IMR-90 (cell line): ENCODE results near the gene PRAC2. TPM values are rescaled to one million over a fixed set of nuclear protein-coding genes. Genes with fewer than 3 reads are reported as not detected.

Source experiments
- ATAC-seq: fragments of 200-7000 bp; cut with Tn5 transposase; 2 replicates; pipeline ENCODE4 v1.9.1; 2020; ENCODE audit warnings: low read depth, mild to moderate bottlenecking, moderate library complexity
- BruUV-seq: library from RNA; stranded (reverse); fragments of 400-500 nt; replicated peaks from 2 replicates; lab custom pipeline; 2021; lab: Mats Ljungman, UMichigan
- CTCF ChIA-PET: fragments of 300-600 bp; formaldehyde crosslinking; extraction: SDS; loops from one replicate; lab custom pipeline; 2021; ENCODE audit warnings: antibody characterized with exemption; lab: Yijun Ruan, JAX
- POLR2A ChIA-PET: fragments of 300-600 bp; sonication (Branson Sonifier 250); formaldehyde crosslinking; loops from one replicate; lab custom pipeline; 2022; ENCODE audit warnings: antibody characterized with exemption; ENCODE audit not compliant: unreplicated experiment; lab: Charles Lee
- DNase-seq: peaks from one replicate; pipeline ENCODE4 v3.0.0; 2013
- H2AFZ ChIP-seq: replicated peaks from 2 replicates; pipeline ENCODE3; 2013; ENCODE audit warnings: low read length, mild to moderate bottlenecking; ENCODE audit not compliant: poor library complexity
- H2AK5ac ChIP-seq: 2 replicates; pipeline ENCODE4 v1.6.1; 2013; ENCODE audit warnings: low read depth, low read length, inconsistent platforms
- H2AK9ac ChIP-seq: replicated peaks from 2 replicates; pipeline ENCODE3; 2013; ENCODE audit warnings: mild to moderate bottlenecking, low read depth, low read length, moderate library complexity; ENCODE audit not compliant: poor library complexity
- H2BK120ac ChIP-seq: 2 replicates; pipeline ENCODE4 v1.6.1; 2013; ENCODE audit warnings: low read depth, low read length, inconsistent platforms
- H2BK15ac ChIP-seq: 3 replicates; pipeline ENCODE4 v1.6.1; 2013; ENCODE audit warnings: low read depth, low read length, inconsistent platforms
- H2BK20ac ChIP-seq: 2 replicates; pipeline ENCODE4 v1.6.1; 2013; ENCODE audit warnings: low read depth, mild to moderate bottlenecking, inconsistent platforms, low read length, moderate library complexity
- H2BK5ac ChIP-seq: 2 replicates; pipeline ENCODE4 v1.6.1; 2013; ENCODE audit warnings: mild to moderate bottlenecking, low read depth, low read length, inconsistent platforms; ENCODE audit not compliant: poor library complexity, severe bottlenecking
- H3K14ac ChIP-seq: replicated peaks from 2 replicates; pipeline ENCODE4 v1.6.1; 2013; ENCODE audit warnings: low read depth, low read length, inconsistent platforms
- H3K18ac ChIP-seq: 2 replicates; pipeline ENCODE4 v1.6.1; 2013; ENCODE audit warnings: low read depth, low read length, control low read depth
- H3K23ac ChIP-seq: 2 replicates; pipeline ENCODE4 v1.6.1; 2013; ENCODE audit warnings: low read depth, low read length, inconsistent platforms
- H3K27ac ChIP-seq: 2 replicates; pipeline ENCODE4 v1.5.1; 2013; ENCODE audit warnings: mild to moderate bottlenecking, control low read depth, low read length; ENCODE audit not compliant: insufficient read depth
- H3K27me3 ChIP-seq: 2 replicates; pipeline ENCODE4 v1.6.1; 2013; ENCODE audit warnings: low read length; ENCODE audit not compliant: control insufficient read depth, insufficient read depth
- H3K36me3 ChIP-seq: 2 replicates; pipeline ENCODE4 v1.6.1; 2013; ENCODE audit warnings: low read length, mixed read lengths; ENCODE audit not compliant: control insufficient read depth, insufficient read depth
- H3K4ac ChIP-seq: 2 replicates; pipeline ENCODE4 v1.6.1; 2013; ENCODE audit warnings: low read depth, low read length, inconsistent platforms
- H3K4me1 ChIP-seq: 2 replicates; pipeline ENCODE4 v1.6.1; 2013; ENCODE audit warnings: low read length, mixed read lengths; ENCODE audit not compliant: control insufficient read depth, insufficient read depth
- H3K4me2 ChIP-seq: 2 replicates; pipeline ENCODE4 v1.6.1; 2013; ENCODE audit warnings: low read depth, mild to moderate bottlenecking, control low read depth, low read length, moderate library complexity
- H3K4me3 ChIP-seq: 2 replicates; pipeline ENCODE4 v1.5.1; 2013; ENCODE audit warnings: low read depth, mild to moderate bottlenecking, control low read depth, low read length, moderate library complexity; ENCODE audit not compliant: insufficient read depth
- H3K56ac ChIP-seq: 2 replicates; pipeline ENCODE4 v1.6.1; 2013; ENCODE audit warnings: low read length, inconsistent platforms; ENCODE audit not compliant: insufficient read depth; ENCODE audit errors: extremely low read depth
- H3K79me1 ChIP-seq, 2 experiments: 2 replicates each; pipeline ENCODE4 v1.6.1; 2013; ENCODE audit warnings: low read length in 2 of 2, inconsistent platforms in 1 of 2, low read depth in 1 of 2
- H3K9ac ChIP-seq: 2 replicates; pipeline ENCODE4 v1.6.1; 2013; ENCODE audit warnings: low read depth, low read length, control low read depth
- H3K9me1 ChIP-seq: 2 replicates; pipeline ENCODE4 v1.6.1; 2013; ENCODE audit warnings: low read length, inconsistent platforms; ENCODE audit not compliant: insufficient read depth
- H3K9me3 ChIP-seq: 2 replicates; pipeline ENCODE4 v1.6.1; 2013; ENCODE audit warnings: low read length; ENCODE audit not compliant: control insufficient read depth, insufficient read depth
- H4K20me1 ChIP-seq: 2 replicates; pipeline ENCODE4 v1.6.1; 2013; ENCODE audit warnings: low read length, inconsistent platforms; ENCODE audit not compliant: insufficient read depth
- H4K5ac ChIP-seq: 2 replicates; pipeline ENCODE4 v1.6.1; 2013; ENCODE audit warnings: mild to moderate bottlenecking, low read depth, low read length, control low read depth
- H4K8ac ChIP-seq, 2 experiments: 2 replicates each; pipeline ENCODE4 v1.6.1; 2013; ENCODE audit warnings: low read depth in 2 of 2, low read length in 2 of 2, control low read depth in 1 of 2, inconsistent platforms in 1 of 2
- H4K91ac ChIP-seq: 2 replicates; pipeline ENCODE4 v1.6.1; 2013; ENCODE audit warnings: low read depth, low read length, inconsistent platforms; ENCODE audit not compliant: insufficient read depth
- BHLHE40 ChIP-seq: fragments of 150-350 bp; IDR thresholded peaks from 2 replicates; pipeline ENCODE4 v1.6.1; 2016; ENCODE audit warnings: mild to moderate bottlenecking, low read depth, low read length
- CHD1 ChIP-seq: IDR thresholded peaks from 2 replicates; pipeline ENCODE4 v1.6.1; 2012; ENCODE audit warnings: low read depth, low read length, improper control_type of control experiment
- CTCF ChIP-seq: conservative IDR thresholded peaks from 2 replicates; pipeline ENCODE4 v1.5.1; 2012; ENCODE audit warnings: mild to moderate bottlenecking, low read depth, low read length, improper control_type of control experiment
- FOS ChIP-seq: fragments of 150-350 bp; IDR thresholded peaks from 2 replicates; pipeline ENCODE4 v1.6.1; 2016; ENCODE audit warnings: low read depth, low read length
- MAZ ChIP-seq: IDR thresholded peaks from 2 replicates; pipeline ENCODE4 v1.6.1; 2012; ENCODE audit warnings: low read depth, mild to moderate bottlenecking, low read length, improper control_type of control experiment, moderate library complexity, borderline replicate concordance
- MXI1 ChIP-seq: IDR thresholded peaks from 2 replicates; pipeline ENCODE4 v1.6.1; 2012; ENCODE audit warnings: low read depth, mild to moderate bottlenecking, low read length, moderate library complexity, borderline replicate concordance
- NFE2L2 ChIP-seq: fragments of 150-350 bp; IDR thresholded peaks from 2 replicates; pipeline ENCODE4 v1.6.1; 2016; ENCODE audit warnings: low read depth, mild to moderate bottlenecking, low read length
- RAD21 ChIP-seq: IDR thresholded peaks from 2 replicates; pipeline ENCODE4 v1.6.1; 2012; ENCODE audit warnings: low read length, improper control_type of control experiment
- RFX5 ChIP-seq: IDR thresholded peaks from 2 replicates; pipeline ENCODE4 v1.8.0; 2012; ENCODE audit warnings: low read depth, mild to moderate bottlenecking, low read length, moderate library complexity
- SMC3 ChIP-seq: fragments of 150-350 bp; IDR thresholded peaks from 2 replicates; pipeline ENCODE4 v1.6.1; 2016; ENCODE audit warnings: low read depth, mild to moderate bottlenecking, antibody characterized with exemption, low read length, moderate library complexity
- USF2 ChIP-seq: fragments of 150-350 bp; IDR thresholded peaks from 2 replicates; pipeline ENCODE4 v1.6.1; 2017; ENCODE audit warnings: mild to moderate bottlenecking, antibody characterized with exemption, low read length, low read depth
- WGBS, 2 experiments: methylation state at CpG; one replicate each; pipeline versions ENCODE4 v1.1.5 to v1.1.7; 2013; ENCODE audit warnings: missing lambda C conversion rate in 2 of 2; ENCODE audit not compliant: insufficient read length in 1 of 2; ENCODE audit errors: extremely low coverage in 2 of 2; 5-methylcytosine and 5-hydroxymethylcytosine counted together
- dilution Hi-C: fragments of 300-500 bp; cut with HindIII; formaldehyde crosslinking; loops from one replicate; pipeline ENCODE4 v1.14.3; 2018; ENCODE audit warnings: low sequenced_read_pairs; ENCODE audit not compliant: unreplicated experiment
- in situ Hi-C: fragments of 300-500 bp; cut with MboI; formaldehyde crosslinking; loops from 3 replicates; pipeline ENCODE4 v1.14.3; 2019; ENCODE audit warnings: low sequenced_read_pairs, inconsistent platforms, mixed read lengths
- intact Hi-C: fragments of 100-400 bp; cut with micrococcal nuclease; formaldehyde crosslinking; loops from 2 replicates; pipeline ENCODE4 v1.10.0; 2022
- polyA plus RNA-seq, 3 experiments: library from polyadenylated mRNA; depleted of rRNA; stranded (reverse); fragments of >200 nt; gene quantifications; 2 replicates each; pipeline ENCODE4 v1.2.3, GENCODE V29; 2012; ENCODE audit warnings: low replicate concordance in 1 of 3
- total RNA-seq: library from RNA; depleted of rRNA; stranded (reverse); fragments of >200 nt; gene quantifications from 2 replicates; pipeline ENCODE4 v1.2.3, GENCODE V29; 2012

PRAC2 gene
- total and polyA plus RNA-seq, 2 of the 4 experiments (the other 2 are of a cell fraction) = not detected

GRCh38 chr17:48751733-48752398 lies 28.9 kb downstream of the PRAC2 start:
- peaks cover 95% of the 10 kb centered on the region for H3K27me3 ChIP-seq
- H3K18ac ChIP-seq = no peak overlapping the region
- no peak overlapping the region for H3K4me3 ChIP-seq
- H3K4ac ChIP-seq = no peak overlapping the region
- TF ChIP-seq MAZ (no peak), NFE2L2 (no peak), MXI1 (no peak), SMC3 (no peak), BHLHE40 (no peak), CTCF (no peak), RAD21 (no peak), USF2 (no peak), FOS (no peak), RFX5 (no peak), CHD1 (no peak)
- in situ Hi-C loops = loop anchor here (25.0 kb wide), 1 partner anchor 365 kb away; no protein-coding TSS in a partner anchor
- no peaks in the 10 kb centered on the region for H3K79me1 ChIP-seq
- BruUV-seq = no TSS peak
- no peak overlapping the region for H4K8ac ChIP-seq
- peaks cover 13% of the 10 kb centered on the region for H3K9me3 ChIP-seq
- H4K20me1 ChIP-seq = peaks cover 23% of the 10 kb centered on the region; the same call in 1 of the 2 replicates
- H3K27ac ChIP-seq = no peak overlapping the region
- ChIA-PET CTCF (interaction anchor here (0.6 to 0.8 kb wide), 2 partner anchors 39 to 42 kb away, joined by 3 to 7 read pairs; no protein-coding TSS in a partner anchor), POLR2A (no interaction called here)
- no peaks in the 10 kb centered on the region for H3K4me1 ChIP-seq
- H3K14ac ChIP-seq = no peak overlapping the region
- H4K5ac ChIP-seq = no peak overlapping the region
- no peak for ATAC-seq
- no peaks in the 10 kb centered on the region for H3K36me3 ChIP-seq
- H3K56ac ChIP-seq = no peak overlapping the region
- peaks cover 6% of the 10 kb centered on the region; the same call in 1 of the 2 replicates for H3K9me1 ChIP-seq
- DNase-seq = no peak
- intact Hi-C loops = no loop called here
- no peak overlapping the region for H3K9ac ChIP-seq
- H2BK120ac ChIP-seq = no peak overlapping the region
- dilution Hi-C loops = no loop called here
- H3K23ac ChIP-seq = 0 out of 2 replicates have a peak overlapping the region, but pooled peaks have one; percentile 77
- H2BK15ac ChIP-seq = no peak overlapping the region
- no peak overlapping the region for H2BK5ac ChIP-seq
- no peak overlapping the region for H2BK20ac ChIP-seq
- 7% methylated on average over 6 of the region's 13 CpGs; no CpG with 5 or more reads in 1 of the 2 experiments for WGBS, 2 experiments
- H2AK5ac ChIP-seq = no peak overlapping the region
- H2AFZ ChIP-seq = no peak overlapping the region
- no peak overlapping the region for H3K4me2 ChIP-seq
- H2AK9ac ChIP-seq = no peak overlapping the region
- no peak overlapping the region for H4K91ac ChIP-seq
